GM19043 (cell line): Measurements from ENCODE around the gene CIDEC.
"Not testable (repeated sequence)": the region's sequence is repeated elsewhere in the genome, so short reads cannot be mapped to it uniquely, and the experiment has no call there.

Experiments
- ATAC-seq: cut with Tn5 transposase; IDR thresholded peaks from one replicate; pipeline ENCODE4 v1.9.1; 2021; ENCODE audit warnings: low read depth; ENCODE audit not compliant: unreplicated experiment

Gene CIDEC

GRCh38 chr3:9902372-9903237 lies 22.6 kb upstream of the CIDEC start, which contains the start of gene IL17RE:
Gene IL17RE, plus strand, starts transcription at chr3:9902848. Its CDS starts 85 bp downstream, at chr3:9902933.
- ATAC-seq, result no peak

GRCh38 chr3:9901967-9902366 lies 21.9 kb upstream of the CIDEC start:
- no peak for ATAC-seq

GRCh38 chr3:9900965-9901415 lies 20.9 kb upstream of the CIDEC start:
- ATAC-seq, result not testable (repeated sequence)

GRCh38 chr3:9899289-9899791 lies 19.3 kb upstream of the CIDEC start:
- no peak for ATAC-seq

GRCh38 chr3:9898467-9899241 lies 18.6 kb upstream of the CIDEC start:
- no peak for ATAC-seq

GRCh38 chr3:9897408-9898372 lies 17.6 kb upstream of the CIDEC start:
- ATAC-seq, result peak; percentile 65

- ATAC-seq, result not testable (repeated sequence)
Observed at GRCh38 chr3:9896755-9897407, 16.8 kb upstream of the CIDEC start.

- not testable (repeated sequence) for ATAC-seq
Observed at GRCh38 chr3:9895715-9896114, 15.7 kb upstream of the CIDEC start.

- ATAC-seq, result no peak
Observed at GRCh38 chr3:9893739-9894138, 13.7 kb upstream of the CIDEC start.

GRCh38 chr3:9891072-9891622 lies 11.1 kb upstream of the CIDEC start:
- no peak for ATAC-seq

- ATAC-seq, result peak; percentile 69
Observed at GRCh38 chr3:9890249-9891071, 10.4 kb upstream of the CIDEC start, which contains the start of gene JAGN1. Gene JAGN1, plus strand, starts transcription at chr3:9890610. Its CDS starts 113 bp downstream, at chr3:9890723.

- ATAC-seq, result no peak
Observed at GRCh38 chr3:9889405-9889804, 9.4 kb upstream of the CIDEC start.

GRCh38 chr3:9888540-9888939 lies 8.5 kb upstream of the CIDEC start:
- no peak for ATAC-seq

- no peak for ATAC-seq
Observed at GRCh38 chr3:9887480-9887879, 7.4 kb upstream of the CIDEC start.

GRCh38 chr3:9886328-9886727 lies 6.3 kb upstream of the CIDEC start:
- no peak for ATAC-seq

GRCh38 chr3:9884555-9885165 lies 4.6 kb upstream of the CIDEC start:
- no peak for ATAC-seq

GRCh38 chr3:9883706-9884554 lies 3.9 kb upstream of the CIDEC start:
- no peak for ATAC-seq
